Ureter (tissue), 1 donor: Measurements from ENCODE around the gene ATP7B. TPM values are rescaled to one million over a fixed set of nuclear protein-coding genes. Genes with fewer than 3 reads are reported as not detected.

Experiments used
- DNase-seq: peaks from one replicate; pipeline ENCODE4 v3.0.0-alpha.2; 2020; ENCODE audit warnings: low spot score
- total RNA-seq: library from RNA; stranded (reverse); gene quantifications from one replicate; pipeline ENCODE4 v1.2.4, GENCODE V29; 2023
- donor health status: DM: yes; HTN: yes; CAD: no.

Gene ATP7B
- total RNA-seq, 1 donor from 2014 or later, result 9.5 TPM

DNA sequence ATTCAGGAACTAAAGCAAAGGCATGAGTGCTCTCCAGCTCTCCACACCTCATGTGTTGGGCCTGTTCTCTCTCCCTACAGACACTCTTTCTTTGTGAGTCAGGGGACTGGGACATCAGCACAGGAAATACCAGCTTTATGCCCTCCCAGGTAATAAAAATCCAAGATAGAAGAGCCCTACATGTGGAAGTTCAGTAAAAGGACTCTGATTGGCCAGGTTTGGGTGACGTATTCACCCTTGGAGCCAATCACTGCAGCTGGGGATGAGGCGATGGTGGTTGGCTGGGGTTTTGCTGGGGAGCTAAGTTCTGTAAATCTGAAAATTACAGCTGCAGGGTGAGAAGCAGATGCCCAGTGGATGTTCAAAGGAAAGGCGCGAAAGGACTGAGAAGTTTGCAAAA is 117.0 kb downstream of the ATP7B start:
- DNase-seq, result no peak

DNA sequence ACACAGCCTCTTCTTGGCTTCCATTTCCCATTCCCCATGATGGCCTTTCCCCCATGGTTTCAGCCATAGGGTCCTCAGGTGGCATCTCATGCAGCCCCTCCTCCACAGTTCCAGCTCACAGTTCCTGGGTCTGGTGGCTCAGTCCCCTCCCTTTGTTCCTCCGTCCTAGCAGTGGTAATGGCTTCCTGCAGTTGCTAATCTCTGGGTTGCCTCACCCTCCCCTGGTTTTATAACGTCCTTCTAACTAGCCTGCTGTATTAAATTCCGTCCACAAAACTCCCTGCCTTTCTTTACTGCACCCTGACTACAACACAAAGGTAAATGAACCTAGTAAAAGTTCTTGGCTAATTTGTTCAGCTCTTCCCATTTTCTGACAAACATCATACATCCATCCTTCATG is 118.6 kb downstream of the ATP7B start:
- no peak for DNase-seq

DNA sequence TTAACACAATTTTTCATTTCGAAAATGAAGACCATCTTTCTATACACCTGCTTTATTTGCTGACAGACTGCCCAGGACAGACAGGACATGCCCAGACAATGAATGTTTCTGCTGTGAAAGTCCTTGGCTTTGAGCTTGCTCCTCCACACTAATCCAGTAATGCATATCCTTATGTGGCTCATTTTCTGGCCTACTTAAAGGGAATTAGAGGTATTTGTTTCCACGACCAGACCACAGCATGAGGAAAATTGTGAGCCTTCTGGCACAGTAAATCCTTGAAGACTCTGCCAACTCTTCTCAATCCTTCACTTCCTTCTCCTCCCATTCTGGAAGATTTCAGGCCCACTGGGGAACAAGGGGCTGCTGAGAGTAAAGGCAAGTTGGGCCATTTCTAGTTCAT is 123.8 kb downstream of the ATP7B start:
- no peak for DNase-seq

DNA sequence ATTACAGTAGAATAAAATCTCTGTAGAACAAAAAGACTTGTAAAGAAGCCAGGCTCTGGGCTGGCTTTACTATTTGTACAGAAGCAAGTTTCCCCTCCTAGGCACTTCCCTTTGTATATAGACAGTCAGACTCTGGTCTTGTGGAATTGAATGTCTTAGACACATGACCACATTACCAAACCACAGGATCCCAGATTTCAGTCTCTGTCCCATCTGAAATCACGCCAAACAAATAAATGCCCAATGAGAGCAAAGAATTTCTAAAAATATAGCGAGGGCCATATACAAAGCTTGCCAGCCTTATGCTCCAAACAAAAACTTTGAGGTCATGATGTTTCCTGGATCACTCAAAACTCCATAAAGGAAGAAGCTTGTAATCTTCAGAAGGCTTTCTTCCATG is 125.6 kb downstream of the ATP7B start:
- DNase-seq, result no peak

DNA sequence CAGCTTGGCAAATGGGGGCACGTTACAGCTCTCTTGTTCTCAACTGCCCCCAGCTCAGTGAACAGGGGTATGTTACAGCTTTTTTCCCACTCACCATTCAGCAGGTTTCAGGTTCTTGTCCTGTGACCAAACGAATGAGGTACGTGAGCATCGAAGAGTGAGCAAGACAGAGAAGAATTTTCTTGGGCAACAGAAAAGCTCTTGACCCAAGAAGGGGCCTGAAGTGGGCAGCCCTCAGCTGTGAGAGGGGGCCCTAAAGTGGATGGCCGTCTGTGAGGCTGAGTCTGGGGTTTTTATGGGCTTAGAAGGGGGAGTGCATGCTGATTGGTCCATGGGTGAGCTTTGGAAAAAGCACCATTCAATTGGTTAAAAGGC is 128.0 kb downstream of the ATP7B start:
- DNase-seq, result no peak

Other genes starting within 250 kb of the ATP7B start
- 23.3 TPM for gene DHRS12, start 207.3 kb downstream of the ATP7B start, total RNA-seq
- not detected for gene TMEM272, start 166.3 kb downstream of the ATP7B start, total RNA-seq
- not detected for gene CCDC70, start 149.5 kb downstream of the ATP7B start, total RNA-seq
- gene ALG11, start 948 bp upstream of the ATP7B start, total RNA-seq, result 31.7 TPM
- gene UTP14C, start 13.2 kb upstream of the ATP7B start, total RNA-seq, result 19.7 TPM
- 0.23 TPM for gene NEK5, start 117.6 kb upstream of the ATP7B start, total RNA-seq
- gene NEK3, start 148.1 kb upstream of the ATP7B start, total RNA-seq, result 17.3 TPM